NCI-H82 treated with DMSO at 0.1 percent for 48 hours (cell line): ENCODE measurements around the gene NRXN2.

ENCODE experiments used
- DNase-seq: peaks from one replicate; lab custom pipeline; 2025; ENCODE audit not compliant: unreplicated experiment; lab: John Stamatoyannopoulos, UW

The NRXN2 gene

GRCh38 chr11:64594159-64594939 is 128.6 kb downstream of the NRXN2 start:
- DNase-seq: no peak

GRCh38 chr11:64593156-64594105 is 129.6 kb downstream of the NRXN2 start:
- no peak for DNase-seq

- no peak for DNase-seq
Observed at GRCh38 chr11:64592656-64593055, 130.3 kb downstream of the NRXN2 start.

- no peak for DNase-seq
Observed at GRCh38 chr11:64592234-64592615, 130.8 kb downstream of the NRXN2 start.

- no peak for DNase-seq
Observed at GRCh38 chr11:64591257-64592233, 131.5 kb downstream of the NRXN2 start.

GRCh38 chr11:64590763-64591221 is 132.2 kb downstream of the NRXN2 start, which contains the start of gene SLC22A12:
SLC22A12 (plus strand) TSS chr11:64591220; CDS start chr11:64591557, 337 bp downstream.
- DNase-seq: no peak

- DNase-seq: no peak
Observed at GRCh38 chr11:64588701-64589100, 134.3 kb downstream of the NRXN2 start.

- DNase-seq: no peak
Observed at GRCh38 chr11:64586366-64586765, 136.6 kb downstream of the NRXN2 start.

- no peak for DNase-seq
Observed at GRCh38 chr11:64585150-64585549, 137.8 kb downstream of the NRXN2 start.

- no peak for DNase-seq
Observed at GRCh38 chr11:64583296-64584262, 139.4 kb downstream of the NRXN2 start.

- DNase-seq: no peak
Observed at GRCh38 chr11:64582885-64583284, 140.1 kb downstream of the NRXN2 start.

- DNase-seq: no peak
Observed at GRCh38 chr11:64581057-64581523, 141.9 kb downstream of the NRXN2 start.

GRCh38 chr11:64580412-64580811 is 142.6 kb downstream of the NRXN2 start:
- DNase-seq: no peak

- no peak for DNase-seq
Observed at GRCh38 chr11:64577202-64577601, 145.8 kb downstream of the NRXN2 start.

- no peak for DNase-seq
Observed at GRCh38 chr11:64572143-64572542, 150.9 kb downstream of the NRXN2 start.

- DNase-seq: no peak
Observed at GRCh38 chr11:64571410-64572091, 151.4 kb downstream of the NRXN2 start.

- no peak for DNase-seq
Observed at GRCh38 chr11:64571050-64571409, 152.0 kb downstream of the NRXN2 start.

- no peak for DNase-seq
Observed at GRCh38 chr11:64570341-64570740, 152.7 kb downstream of the NRXN2 start.
